ENCODE data around the gene RHEB. TPM values are rescaled to one million over a fixed set of nuclear protein-coding genes. Genes with fewer than 3 reads are reported as not detected.

The RHEB gene
- total RNA-seq, 4 donors from 2014 or later = 34.7 to 46.9 (median 41.5) TPM

- peak overlapping the region; percentile 38 to 73 (median 66) for H3K27ac ChIP-seq
- no peak for DNase-seq
- no peak overlapping the region for H3K4me3 ChIP-seq
- H3K4me1 ChIP-seq = peaks cover 0 to 6% (median 0%) of the 10 kb centered on the region in 4 donors
- no peak for TF ChIP-seq POLR2A (IDR thresholded peaks at IDR 0.05)
- TF ChIP-seq, protein P1, sequence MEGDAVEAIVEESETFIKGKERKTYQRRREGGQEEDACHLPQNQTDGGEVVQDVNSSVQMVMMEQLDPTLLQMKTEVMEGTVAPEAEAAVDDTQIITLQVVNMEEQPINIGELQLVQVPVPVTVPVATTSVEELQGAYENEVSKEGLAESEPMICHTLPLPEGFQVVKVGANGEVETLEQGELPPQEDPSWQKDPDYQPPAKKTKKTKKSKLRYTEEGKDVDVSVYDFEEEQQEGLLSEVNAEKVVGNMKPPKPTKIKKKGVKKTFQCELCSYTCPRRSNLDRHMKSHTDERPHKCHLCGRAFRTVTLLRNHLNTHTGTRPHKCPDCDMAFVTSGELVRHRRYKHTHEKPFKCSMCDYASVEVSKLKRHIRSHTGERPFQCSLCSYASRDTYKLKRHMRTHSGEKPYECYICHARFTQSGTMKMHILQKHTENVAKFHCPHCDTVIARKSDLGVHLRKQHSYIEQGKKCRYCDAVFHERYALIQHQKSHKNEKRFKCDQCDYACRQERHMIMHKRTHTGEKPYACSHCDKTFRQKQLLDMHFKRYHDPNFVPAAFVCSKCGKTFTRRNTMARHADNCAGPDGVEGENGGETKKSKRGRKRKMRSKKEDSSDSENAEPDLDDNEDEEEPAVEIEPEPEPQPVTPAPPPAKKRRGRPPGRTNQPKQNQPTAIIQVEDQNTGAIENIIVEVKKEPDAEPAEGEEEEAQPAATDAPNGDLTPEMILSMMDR (IDR thresholded peaks at IDR 0.05) = no peak
- no peaks in the 10 kb centered on the region for H3K9me3 ChIP-seq
- H3K27me3 ChIP-seq = no peaks in the 10 kb centered on the region
- H3K36me3 ChIP-seq = no peaks in the 10 kb centered on the region
Measured at GRCh38 chr7:151425670-151426440, 93.8 kb downstream of the RHEB start.

- no peak for DNase-seq
- peaks cover 0 to 6% (median 0%) of the 10 kb centered on the region in 4 donors for H3K4me1 ChIP-seq
- H3K36me3 ChIP-seq = no peaks in the 10 kb centered on the region
- TF ChIP-seq, protein P1 (IDR thresholded peaks at IDR 0.05) = no peak
- no peak for TF ChIP-seq POLR2A (IDR thresholded peaks at IDR 0.05)
- H3K27me3 ChIP-seq = no peaks in the 10 kb centered on the region
- H3K4me3 ChIP-seq = no peak overlapping the region
- H3K9me3 ChIP-seq = peaks cover 0 to 9% (median 0%) of the 10 kb centered on the region in 4 donors
- no peak overlapping the region for H3K27ac ChIP-seq
Measured at GRCh38 chr7:151424799-151425198, 94.9 kb downstream of the RHEB start.

- no peak overlapping the region for H3K4me3 ChIP-seq
- no peaks in the 10 kb centered on the region for H3K36me3 ChIP-seq
- DNase-seq = no peak
- H3K27me3 ChIP-seq = no peaks in the 10 kb centered on the region
- H3K27ac ChIP-seq = no peak overlapping the region
- peaks cover 0 to 13% (median 3%) of the 10 kb centered on the region in 4 donors for H3K9me3 ChIP-seq
- TF ChIP-seq, protein P1 (IDR thresholded peaks at IDR 0.05) = no peak
- TF ChIP-seq POLR2A (IDR thresholded peaks at IDR 0.05) = no peak
- peaks cover 0 to 2% (median 0%) of the 10 kb centered on the region in 4 donors for H3K4me1 ChIP-seq
Measured at GRCh38 chr7:151423936-151424335, 95.8 kb downstream of the RHEB start.

GRCh38 chr7:151423226-151423625 is 96.5 kb downstream of the RHEB start:
- no peak overlapping the region for H3K4me3 ChIP-seq
- peaks cover 0 to 15% (median 5%) of the 10 kb centered on the region in 4 donors for H3K9me3 ChIP-seq
- H3K27me3 ChIP-seq = no peaks in the 10 kb centered on the region
- H3K4me1 ChIP-seq = no peaks in the 10 kb centered on the region
- H3K27ac ChIP-seq = no peak overlapping the region
- no peak for DNase-seq
- TF ChIP-seq POLR2A (IDR thresholded peaks at IDR 0.05) = no peak
- TF ChIP-seq, protein P1 (IDR thresholded peaks at IDR 0.05) = no peak
- no peaks in the 10 kb centered on the region for H3K36me3 ChIP-seq

GRCh38 chr7:151422212-151422611 is 97.5 kb downstream of the RHEB start:
- H3K27ac ChIP-seq = no peak overlapping the region
- no peaks in the 10 kb centered on the region for H3K36me3 ChIP-seq
- H3K9me3 ChIP-seq = peaks cover 0 to 15% (median 5%) of the 10 kb centered on the region in 4 donors
- no peaks in the 10 kb centered on the region for H3K4me1 ChIP-seq
- H3K27me3 ChIP-seq = no peaks in the 10 kb centered on the region
- no peak overlapping the region for H3K4me3 ChIP-seq
- DNase-seq = no peak
- TF ChIP-seq, protein P1 (IDR thresholded peaks at IDR 0.05) = no peak
- TF ChIP-seq POLR2A (IDR thresholded peaks at IDR 0.05) = no peak

Measured in Peyer's patch (tissue), 4 donors.